HepG2 (cell line): ENCODE data around the gene RAP2A. TPM values are rescaled to one million over a fixed set of nuclear protein-coding genes. Genes with fewer than 3 reads are reported as not detected.

ENCODE experiments used
- ATAD3A ChIP-seq: sonication (generic); formaldehyde crosslinking; IDR thresholded peaks from 2 replicates; pipeline ENCODE4 v1.4.0; 2020; ENCODE audit warnings: missing genetic modification reagents
- CBX5 ChIP-seq: sonication (generic); formaldehyde crosslinking; IDR thresholded peaks from 2 replicates; pipeline ENCODE4 v1.4.0; 2020; ENCODE audit warnings: missing genetic modification reagents, borderline replicate concordance
- GFI1 ChIP-seq: sonication (generic); formaldehyde crosslinking; IDR thresholded peaks from 2 replicates; pipeline ENCODE4 v1.5.0; 2020; ENCODE audit warnings: missing genetic modification reagents, mild to moderate bottlenecking, borderline replicate concordance
- HMG20A ChIP-seq: IDR thresholded peaks from 2 replicates; pipeline ENCODE4 v1.6.1; 2016; ENCODE audit warnings: borderline replicate concordance
- HMGXB4 ChIP-seq, 2 experiments: sonication (generic) in 1 of 2; formaldehyde crosslinking in 1 of 2; IDR thresholded peaks; 2 replicates each; pipeline versions ENCODE4 v1.4.0 to v1.6.1; 2018 to 2020; ENCODE audit warnings: missing genetic modification reagents in 2 of 2, borderline replicate concordance in 1 of 2, low read depth in 1 of 2, mild to moderate bottlenecking in 1 of 2, missing biosample characterization in 1 of 2
- HOXA5 ChIP-seq: sonication (generic); formaldehyde crosslinking; IDR thresholded peaks from 2 replicates; pipeline ENCODE4 v1.4.0; 2020; ENCODE audit warnings: missing genetic modification reagents
- MAX ChIP-seq: IDR thresholded peaks from 2 replicates; pipeline ENCODE4 v1.6.1; 2012; ENCODE audit warnings: inconsistent platforms
- NCOR1 ChIP-seq: fragments of 200-600 bp; sonication (generic); IDR thresholded peaks from 2 replicates; pipeline ENCODE4 v1.7.0; 2017; ENCODE audit warnings: antibody characterized with exemption, low read length, borderline replicate concordance
- TFAP4 ChIP-seq: sonication (generic); IDR thresholded peaks from 2 replicates; pipeline ENCODE4 v1.6.1; 2016; ENCODE audit warnings: low read depth, borderline replicate concordance
- THAP7 ChIP-seq: sonication (generic); formaldehyde crosslinking; IDR thresholded peaks from 2 replicates; pipeline ENCODE4 v1.8.1; 2023; ENCODE audit warnings: mild to moderate bottlenecking, missing genetic modification reagents
- ZFP36L1 ChIP-seq: sonication (generic); formaldehyde crosslinking; IDR thresholded peaks from 2 replicates; pipeline ENCODE4 v1.8.0; 2022; ENCODE audit warnings: mild to moderate bottlenecking, missing genetic modification reagents, moderate library complexity
- ZNF567 ChIP-seq: sonication (generic); formaldehyde crosslinking; IDR thresholded peaks from 2 replicates; pipeline ENCODE4 v1.8.1; 2023; ENCODE audit warnings: mild to moderate bottlenecking, missing genetic modification reagents, borderline replicate concordance
- ZNF770 ChIP-seq: sonication (generic); formaldehyde crosslinking; IDR thresholded peaks from 2 replicates; pipeline ENCODE4 v1.5.0; 2020; ENCODE audit warnings: mild to moderate bottlenecking, missing genetic modification reagents
- ZNF780A ChIP-seq: sonication (generic); formaldehyde crosslinking; IDR thresholded peaks from 2 replicates; pipeline ENCODE4 v1.8.0; 2022; ENCODE audit warnings: mild to moderate bottlenecking, missing genetic modification reagents, moderate library complexity
- polyA plus RNA-seq, 8 experiments: library from polyadenylated mRNA; depleted of rRNA in 3 of 8; stranded (reverse) in 7 of 8; unstranded in 1 of 8; fragments of >200 nt; fragmentation: Illumina TruSeq in 4 of 8; extraction: Trizol in 4 of 8; gene quantifications; 2 replicates each; pipeline versions ENCODE4 v1.2.1 to v1.2.3, GENCODE V29; 2011 to 2016; ENCODE audit warnings: low read depth in 4 of 8, missing spikeins in 1 of 8, mixed read lengths in 1 of 8; ENCODE audit not compliant: insufficient read depth in 1 of 8
- total RNA-seq, 5 experiments: library from RNA; depleted of rRNA; stranded (reverse); fragments of >200 nt; fragmentation: Illumina TruSeq; extraction: Trizol; gene quantifications; 2 replicates each; pipeline ENCODE4 v1.2.3, GENCODE V29; 2016; ENCODE audit warnings: low read depth in 1 of 5
- TF ChIP-seq, protein P1 (sequence below), 2 experiments: IDR thresholded peaks; 2 replicates each; pipeline ENCODE4 v1.6.1; 2011 to 2012; ENCODE audit warnings: low read length in 2 of 2, borderline replicate concordance in 1 of 2, low read depth in 1 of 2, mild to moderate bottlenecking in 1 of 2, moderate library complexity in 1 of 2
- TF ChIP-seq, protein P2 (sequence below): sonication (generic); formaldehyde crosslinking; IDR thresholded peaks from 2 replicates; pipeline ENCODE4 v1.4.0; 2020; ENCODE audit warnings: missing genetic modification reagents, borderline replicate concordance

RAP2A gene
- total and polyA plus RNA-seq, 2 of the 13 experiments (the other 11 are each of a cell fraction or from before 2014, with no cell fraction given), result 9.9 to 23.1 TPM

- TF ChIP-seq ZFP36L1 (CRISPR knock-in tag) (no peak), MAX (0 out of 2 replicates have a peak, but pooled peaks have one; percentile 22), GFI1 (0 out of 2 replicates have a peak, but pooled peaks have one; percentile 37), THAP7 (CRISPR knock-in tag) (no peak), ZNF780A (CRISPR knock-in tag) (no peak), HMG20A (CRISPR knock-in tag) (peak; percentile 93), ATAD3A (CRISPR knock-in tag) (no peak), ZNF567 (CRISPR knock-in tag) (no peak), TFAP4 (peak; percentile 21; the same call in 1 of the 2 replicates), HMGXB4 (CRISPR knock-in tag; IDR thresholded peaks at IDR 0.05; ENCODE audit: borderline replicate concordance in 1 of 2, low read depth in 1 of 2) (0 out of 4 replicates have a peak, but pooled peaks of 1 of the 2 experiments have one; percentile 34), CBX5 (CRISPR knock-in tag) (no peak), NCOR1 (peak; percentile 69; the same call in 1 of the 2 replicates), HOXA5 (peak; percentile 62; the same call in 1 of the 2 replicates), ZNF770 (CRISPR knock-in tag) (no peak)
- TF ChIP-seq, protein P1, sequence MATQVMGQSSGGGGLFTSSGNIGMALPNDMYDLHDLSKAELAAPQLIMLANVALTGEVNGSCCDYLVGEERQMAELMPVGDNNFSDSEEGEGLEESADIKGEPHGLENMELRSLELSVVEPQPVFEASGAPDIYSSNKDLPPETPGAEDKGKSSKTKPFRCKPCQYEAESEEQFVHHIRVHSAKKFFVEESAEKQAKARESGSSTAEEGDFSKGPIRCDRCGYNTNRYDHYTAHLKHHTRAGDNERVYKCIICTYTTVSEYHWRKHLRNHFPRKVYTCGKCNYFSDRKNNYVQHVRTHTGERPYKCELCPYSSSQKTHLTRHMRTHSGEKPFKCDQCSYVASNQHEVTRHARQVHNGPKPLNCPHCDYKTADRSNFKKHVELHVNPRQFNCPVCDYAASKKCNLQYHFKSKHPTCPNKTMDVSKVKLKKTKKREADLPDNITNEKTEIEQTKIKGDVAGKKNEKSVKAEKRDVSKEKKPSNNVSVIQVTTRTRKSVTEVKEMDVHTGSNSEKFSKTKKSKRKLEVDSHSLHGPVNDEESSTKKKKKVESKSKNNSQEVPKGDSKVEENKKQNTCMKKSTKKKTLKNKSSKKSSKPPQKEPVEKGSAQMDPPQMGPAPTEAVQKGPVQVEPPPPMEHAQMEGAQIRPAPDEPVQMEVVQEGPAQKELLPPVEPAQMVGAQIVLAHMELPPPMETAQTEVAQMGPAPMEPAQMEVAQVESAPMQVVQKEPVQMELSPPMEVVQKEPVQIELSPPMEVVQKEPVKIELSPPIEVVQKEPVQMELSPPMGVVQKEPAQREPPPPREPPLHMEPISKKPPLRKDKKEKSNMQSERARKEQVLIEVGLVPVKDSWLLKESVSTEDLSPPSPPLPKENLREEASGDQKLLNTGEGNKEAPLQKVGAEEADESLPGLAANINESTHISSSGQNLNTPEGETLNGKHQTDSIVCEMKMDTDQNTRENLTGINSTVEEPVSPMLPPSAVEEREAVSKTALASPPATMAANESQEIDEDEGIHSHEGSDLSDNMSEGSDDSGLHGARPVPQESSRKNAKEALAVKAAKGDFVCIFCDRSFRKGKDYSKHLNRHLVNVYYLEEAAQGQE (IDR thresholded peaks at IDR 0.05; ENCODE audit: borderline replicate concordance in 1 of 2, low read depth in 1 of 2, low read length in 2 of 2), result 0 out of 4 replicates have a peak, but pooled peaks of 1 of the 2 experiments have one; percentile 13
- TF ChIP-seq, protein P2, sequence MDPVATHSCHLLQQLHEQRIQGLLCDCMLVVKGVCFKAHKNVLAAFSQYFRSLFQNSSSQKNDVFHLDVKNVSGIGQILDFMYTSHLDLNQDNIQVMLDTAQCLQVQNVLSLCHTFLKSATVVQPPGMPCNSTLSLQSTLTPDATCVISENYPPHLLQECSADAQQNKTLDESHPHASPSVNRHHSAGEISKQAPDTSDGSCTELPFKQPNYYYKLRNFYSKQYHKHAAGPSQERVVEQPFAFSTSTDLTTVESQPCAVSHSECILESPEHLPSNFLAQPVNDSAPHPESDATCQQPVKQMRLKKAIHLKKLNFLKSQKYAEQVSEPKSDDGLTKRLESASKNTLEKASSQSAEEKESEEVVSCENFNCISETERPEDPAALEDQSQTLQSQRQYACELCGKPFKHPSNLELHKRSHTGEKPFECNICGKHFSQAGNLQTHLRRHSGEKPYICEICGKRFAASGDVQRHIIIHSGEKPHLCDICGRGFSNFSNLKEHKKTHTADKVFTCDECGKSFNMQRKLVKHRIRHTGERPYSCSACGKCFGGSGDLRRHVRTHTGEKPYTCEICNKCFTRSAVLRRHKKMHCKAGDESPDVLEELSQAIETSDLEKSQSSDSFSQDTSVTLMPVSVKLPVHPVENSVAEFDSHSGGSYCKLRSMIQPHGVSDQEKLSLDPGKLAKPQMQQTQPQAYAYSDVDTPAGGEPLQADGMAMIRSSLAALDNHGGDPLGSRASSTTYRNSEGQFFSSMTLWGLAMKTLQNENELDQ (CRISPR knock-in tag), result no peak
Measured at GRCh38 chr13:97491452-97491851, 57.5 kb downstream of the RAP2A start (continued).
